Endothelial cell of umbilical vein (primary cell): ENCODE data around the gene HK1.

Source experiments
- CTCF ChIP-seq, 2 donors: IDR thresholded peaks; 1 replicate in 1 of 2; 2 replicates in 1 of 2; pipeline ENCODE4 v1.5.1; 2011; ENCODE audit warnings: low read length in 2 of 2, mild to moderate bottlenecking in 2 of 2, moderate library complexity in 2 of 2, control low read depth in 1 of 2, inconsistent platforms in 1 of 2, low read depth in 1 of 2; ENCODE audit not compliant: insufficient read depth in 1 of 2; ENCODE audit errors: extremely low read depth in 1 of 2
- EZH2 ChIP-seq: IDR thresholded peaks from 2 replicates; pipeline ENCODE4 v1.6.1; 2012; ENCODE audit warnings: borderline replicate concordance, low read depth, mild to moderate bottlenecking, moderate library complexity, low read length, inconsistent platforms; ENCODE audit not compliant: severe bottlenecking
- FOS ChIP-seq: IDR thresholded peaks from 2 replicates; pipeline ENCODE4 v1.6.1; 2011; ENCODE audit warnings: mild to moderate bottlenecking, low read length, moderate library complexity, borderline replicate concordance; ENCODE audit not compliant: insufficient read depth
- GATA2 ChIP-seq: IDR thresholded peaks from 2 replicates; pipeline ENCODE4 v1.7.0; 2011; ENCODE audit warnings: low read depth, mild to moderate bottlenecking, moderate library complexity, mixed read lengths, low read length; ENCODE audit not compliant: insufficient read length, insufficient read depth
- JUN ChIP-seq: IDR thresholded peaks from 2 replicates; pipeline ENCODE4 v1.6.1; 2011; ENCODE audit warnings: borderline replicate concordance, low read depth; ENCODE audit not compliant: insufficient read length, insufficient read depth
- MAX ChIP-seq: IDR thresholded peaks from 2 replicates; pipeline ENCODE4 v1.6.1; 2011; ENCODE audit not compliant: insufficient read depth, insufficient read length
- MYC ChIP-seq: IDR thresholded peaks from one replicate; pipeline ENCODE4 v1.6.1; 2011; ENCODE audit warnings: mild to moderate bottlenecking, low read depth, low read length
- POLR2A ChIP-seq: IDR thresholded peaks from 2 replicates; pipeline ENCODE4 v1.6.1; 2012; ENCODE audit warnings: low read depth, mild to moderate bottlenecking, control low read depth, low read length
- POLR2AphosphoS5 ChIP-seq: IDR thresholded peaks from 2 replicates; pipeline ENCODE4 v1.6.1; 2012; ENCODE audit warnings: low read depth, mild to moderate bottlenecking, control low read depth, low read length, moderate library complexity; ENCODE audit not compliant: insufficient read depth

GRCh38 chr10:69356187-69356586, 77.9 kb downstream of the HK1 start:
- no peak for TF ChIP-seq POLR2A
- TF ChIP-seq POLR2AphosphoS5 = no peak
- no peak for TF ChIP-seq CTCF (IDR thresholded peaks at IDR 0.05; ENCODE audit: extremely low read depth in 1 of 2, insufficient read depth in 1 of 2, low read depth in 1 of 2, low read length in 2 of 2)
- TF ChIP-seq EZH2 = no peak
- TF ChIP-seq MYC = no peak
- TF ChIP-seq GATA2 = no peak
- no peak for TF ChIP-seq MAX
- no peak for TF ChIP-seq JUN
- no peak for TF ChIP-seq FOS
